RPMI8226 (cell line): ENCODE data around the gene TPM4.
"Not testable (repeated sequence)": the region's sequence is repeated elsewhere in the genome, so short reads cannot be mapped to it uniquely, and the experiment has no call there.

ENCODE experiments used
- DNase-seq: peaks from one replicate; pipeline ENCODE4 v3.0.0-alpha.2; 2015

The TPM4 gene

GRCh38 chr19:16076154-16076957, at the start of gene TPM4:
TPM4 (plus strand) TSS chr19:16076495; CDS start chr19:16076566, 71 bp downstream.
- DNase-seq: peak; percentile 93

GRCh38 chr19:16026756-16027155, 49.5 kb upstream of the TPM4 start:
- no peak for DNase-seq

GRCh38 chr19:16027528-16027927, 48.8 kb upstream of the TPM4 start:
- DNase-seq: peak; percentile 16

GRCh38 chr19:16030155-16030554, 46.1 kb upstream of the TPM4 start:
- not testable (repeated sequence) for DNase-seq

GRCh38 chr19:16030964-16031871, 45.1 kb upstream of the TPM4 start:
- DNase-seq: no peak

- no peak for DNase-seq
Observed at GRCh38 chr19:16031872-16032200, 44.5 kb upstream of the TPM4 start.

GRCh38 chr19:16032509-16033135, 43.7 kb upstream of the TPM4 start:
- no peak for DNase-seq

GRCh38 chr19:16033136-16033530, 43.2 kb upstream of the TPM4 start:
- no peak for DNase-seq

GRCh38 chr19:16033721-16034120, 42.6 kb upstream of the TPM4 start:
- no peak for DNase-seq

- no peak for DNase-seq
Observed at GRCh38 chr19:16034180-16034579, 42.1 kb upstream of the TPM4 start.

GRCh38 chr19:16034958-16035560, 41.2 kb upstream of the TPM4 start:
- no peak for DNase-seq

GRCh38 chr19:16035601-16036297, 40.5 kb upstream of the TPM4 start:
- no peak for DNase-seq

- DNase-seq: no peak
Observed at GRCh38 chr19:16036397-16036925, 39.8 kb upstream of the TPM4 start.

- no peak for DNase-seq
Observed at GRCh38 chr19:16036941-16037340, 39.4 kb upstream of the TPM4 start.

GRCh38 chr19:16037424-16038195, 38.7 kb upstream of the TPM4 start:
- DNase-seq: no peak

- no peak for DNase-seq
Observed at GRCh38 chr19:16038196-16038695, 38.0 kb upstream of the TPM4 start.

- DNase-seq: no peak
Observed at GRCh38 chr19:16039081-16039480, 37.2 kb upstream of the TPM4 start.

- DNase-seq: no peak
Observed at GRCh38 chr19:16039545-16039944, 36.8 kb upstream of the TPM4 start.

- DNase-seq: peak; percentile 35
Observed at GRCh38 chr19:16040642-16041041, 35.7 kb upstream of the TPM4 start.

- peak; percentile 75 for DNase-seq
Observed at GRCh38 chr19:16041299-16041990, 34.9 kb upstream of the TPM4 start.

- DNase-seq: no peak
Observed at GRCh38 chr19:16041991-16042386, 34.3 kb upstream of the TPM4 start.
